KBM-7 (cell line): ENCODE data around the gene ZNF136.

Experiments
- DNase-seq: peaks from one replicate; pipeline ENCODE4 v3.0.0-alpha.2; 2015
- in situ Hi-C: fragments of 300-500 bp; cut with MboI; formaldehyde crosslinking; loops from 2 replicates; pipeline ENCODE4 v1.14.3; 2020; ENCODE audit warnings: low sequenced_read_pairs, low pct_unique_long_range_greater_than_20kb, mixed read lengths

The ZNF136 gene

DNA sequence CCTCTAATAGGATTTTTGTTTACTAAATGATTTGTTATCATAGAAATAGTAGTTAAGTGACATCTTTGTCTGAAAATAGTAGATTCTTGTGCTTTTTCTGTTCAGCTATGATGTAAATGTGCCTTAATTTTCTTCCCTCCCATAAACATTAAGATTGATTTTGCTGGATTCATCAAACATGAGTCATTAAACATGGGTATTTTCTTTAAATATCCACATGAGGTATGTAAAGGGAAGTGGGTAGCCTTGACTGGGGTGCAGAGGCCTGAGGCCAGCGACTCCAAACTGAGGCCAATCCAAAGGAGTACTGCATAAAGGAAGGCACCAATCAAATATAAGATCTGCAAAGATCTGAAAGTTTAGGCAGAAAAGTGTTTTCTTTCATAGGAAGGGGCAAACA, 3.7 kb downstream of the ZNF136 start:
- DNase-seq, result no peak
- in situ Hi-C loops, result no loop called here

DNA sequence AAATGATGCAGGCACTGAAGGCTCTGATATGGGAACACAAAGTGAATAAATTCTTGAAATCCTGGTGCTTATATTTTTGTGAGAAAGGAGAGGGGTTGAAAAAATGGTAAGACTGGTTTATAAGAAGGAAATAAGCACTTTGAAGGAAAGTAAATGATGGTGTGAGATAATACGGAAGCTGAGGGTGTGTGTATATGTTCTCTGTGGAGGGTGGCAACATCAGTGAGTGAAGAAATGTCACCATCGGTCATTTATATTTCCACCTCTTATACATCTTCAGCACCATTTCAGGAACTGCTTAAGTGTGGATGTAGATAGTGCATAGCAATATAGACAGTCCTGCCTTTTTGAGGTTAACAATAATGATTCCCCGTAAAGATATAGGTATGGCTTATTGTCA, 17.5 kb downstream of the ZNF136 start:
- DNase-seq, result no peak
- in situ Hi-C loops, result no loop called here

DNA sequence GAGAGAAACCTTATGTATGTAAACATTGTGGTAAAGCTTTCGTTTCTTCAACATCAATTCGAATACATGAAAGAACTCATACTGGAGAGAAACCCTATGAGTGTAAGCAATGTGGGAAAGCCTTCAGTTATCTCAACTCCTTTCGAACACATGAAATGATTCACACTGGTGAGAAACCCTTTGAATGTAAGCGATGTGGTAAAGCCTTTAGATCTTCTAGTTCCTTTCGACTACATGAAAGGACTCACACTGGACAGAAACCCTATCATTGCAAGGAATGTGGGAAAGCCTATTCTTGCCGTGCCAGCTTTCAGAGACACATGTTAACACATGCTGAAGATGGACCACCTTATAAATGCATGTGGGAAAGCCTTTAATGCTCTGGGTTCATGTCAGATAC, 24.7 kb downstream of the ZNF136 start:
- peak; percentile 31 for DNase-seq
- in situ Hi-C loops, result no loop called here

DNA sequence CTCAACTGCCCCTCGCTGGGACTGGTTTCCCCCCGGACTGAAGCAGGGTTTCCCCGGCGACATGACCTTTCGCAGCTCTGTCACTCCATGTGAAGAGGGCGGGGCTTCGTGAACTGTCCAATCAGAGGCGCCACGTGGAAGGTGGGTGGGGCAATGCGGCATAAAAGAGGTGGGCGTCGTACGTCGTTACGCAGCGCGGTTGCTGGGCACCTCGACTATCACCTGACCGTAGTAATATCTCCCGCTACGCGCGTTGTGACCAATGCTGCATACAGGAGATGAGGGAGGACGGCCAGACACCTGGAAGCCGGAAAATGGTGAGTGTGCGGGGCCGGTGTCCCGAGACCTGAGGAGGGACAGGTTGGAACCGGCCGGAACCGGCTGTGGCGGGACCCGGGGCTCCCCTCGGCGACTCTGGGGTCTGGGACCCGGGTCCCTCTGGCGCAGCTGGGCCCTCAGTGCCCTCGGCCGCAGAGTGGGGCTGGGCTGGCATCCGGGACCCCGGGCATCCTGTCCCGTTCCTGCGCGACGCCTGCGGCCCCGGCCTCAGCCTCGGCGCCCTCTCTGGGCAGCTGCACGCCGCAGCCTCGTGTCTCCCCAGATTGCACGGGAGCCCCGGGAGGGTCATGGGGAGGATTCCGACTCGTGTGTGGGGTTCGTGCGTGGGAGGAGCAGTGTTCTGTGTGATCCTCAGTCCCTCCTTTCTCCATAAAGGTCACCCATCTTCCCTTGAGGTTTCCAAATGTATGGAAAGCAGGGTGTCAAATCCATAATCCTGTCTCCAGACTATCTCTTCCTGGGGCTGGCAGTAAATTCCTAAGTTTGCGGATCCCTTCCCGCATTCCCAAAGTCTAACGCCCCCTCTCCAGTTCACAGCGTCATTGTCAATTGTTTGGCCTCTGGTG, 32.2 kb downstream of the ZNF136 start:
- no peak for DNase-seq
- in situ Hi-C loops, result no loop called here

DNA sequence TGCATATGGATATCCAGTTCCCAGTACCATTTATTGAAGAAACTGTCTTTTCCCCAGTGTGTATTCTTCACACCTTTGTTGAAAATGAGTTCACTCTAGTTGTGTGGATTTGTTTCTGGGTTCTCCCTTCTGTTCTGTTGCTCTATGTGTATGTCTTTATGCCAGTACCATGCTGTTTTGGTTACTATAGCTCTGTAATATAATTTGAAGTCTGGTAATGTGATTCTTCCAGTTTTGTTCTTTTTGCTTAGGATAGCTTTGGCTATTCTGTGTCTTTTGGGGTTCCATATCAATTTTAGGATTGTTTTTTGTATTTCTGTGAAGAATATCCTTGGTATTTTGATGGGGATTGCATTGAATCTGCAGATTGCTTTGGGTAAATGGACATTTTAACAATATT, 35.2 kb downstream of the ZNF136 start:
- in situ Hi-C loops, result no loop called here

DNA sequence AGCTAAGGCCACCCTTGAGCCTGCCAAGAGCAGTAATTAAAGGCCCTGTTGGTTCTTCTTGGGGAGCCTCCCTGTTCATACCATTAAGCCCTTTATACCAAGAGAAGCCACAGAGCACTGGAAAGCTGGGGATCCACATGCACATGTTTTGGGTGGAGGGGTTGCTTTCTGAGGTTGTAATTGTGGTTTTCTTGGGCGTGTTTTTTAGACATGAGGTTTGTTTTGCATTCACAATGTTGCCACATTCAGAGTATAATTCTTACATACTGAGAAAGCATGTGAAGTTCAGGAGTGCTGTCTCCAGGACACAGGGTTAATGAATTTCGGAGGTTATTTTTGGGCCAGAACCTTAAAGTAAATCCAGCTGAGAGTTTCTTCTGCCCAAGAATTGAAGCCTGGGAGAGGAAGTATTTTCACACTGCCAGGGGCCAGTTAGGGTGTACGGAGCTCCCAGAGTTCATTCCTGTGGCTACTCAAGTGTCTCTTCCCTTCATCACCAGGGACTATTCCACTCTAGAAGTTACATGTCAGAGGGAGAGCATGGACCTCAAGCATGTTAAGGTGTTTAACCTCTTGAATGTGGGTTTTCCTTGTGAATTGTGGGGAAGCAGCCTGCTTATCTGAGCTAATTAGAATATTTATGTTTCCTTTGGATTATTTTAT, 37.0 kb downstream of the ZNF136 start:
- DNase-seq, result no peak
- in situ Hi-C loops, result no loop called here

More for the DNA sequence above, 35.2 kb downstream of the ZNF136 start:
- no peak for DNase-seq

DNA sequence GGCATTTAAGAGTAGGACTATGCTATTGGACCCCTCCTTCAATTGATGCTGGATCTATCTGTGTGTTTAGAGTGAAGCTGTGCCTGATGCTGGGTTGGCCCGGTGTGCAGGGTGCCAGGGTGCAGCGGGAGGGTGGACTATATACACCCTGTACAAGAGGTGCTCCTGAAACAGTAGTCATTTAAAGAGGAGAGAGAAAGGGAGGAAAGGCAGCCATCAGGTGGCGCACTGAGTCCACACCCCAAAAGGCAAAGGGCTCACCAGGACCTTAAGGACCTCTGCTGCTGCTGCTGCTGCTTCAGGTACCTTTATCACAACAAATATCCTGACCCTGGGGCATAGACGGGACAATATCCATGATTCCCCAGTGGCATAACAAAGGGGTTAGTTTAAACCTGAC, 39.4 kb downstream of the ZNF136 start:
- in situ Hi-C loops, result no loop called here
- peak; percentile 29 for DNase-seq

DNA sequence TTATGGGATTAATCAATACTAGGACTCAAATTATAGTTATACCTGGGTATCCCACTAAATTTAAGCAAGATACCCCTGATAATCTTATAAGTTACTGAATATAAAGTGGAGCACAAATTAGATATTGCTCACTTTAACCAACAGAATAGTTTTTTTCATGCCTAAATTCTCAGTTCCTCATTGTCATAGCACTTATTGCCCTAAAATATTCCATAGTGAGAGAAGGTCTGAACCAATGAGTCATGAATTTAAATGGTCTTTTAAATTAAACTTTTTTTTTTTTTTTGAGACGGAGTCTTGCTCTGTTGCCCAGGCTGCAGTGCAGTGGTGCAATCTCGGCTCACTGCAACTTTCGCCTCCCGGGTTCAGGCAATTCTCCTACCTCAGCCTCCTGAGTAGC, 42.4 kb downstream of the ZNF136 start:
- DNase-seq, result no peak
- in situ Hi-C loops, result no loop called here

DNA sequence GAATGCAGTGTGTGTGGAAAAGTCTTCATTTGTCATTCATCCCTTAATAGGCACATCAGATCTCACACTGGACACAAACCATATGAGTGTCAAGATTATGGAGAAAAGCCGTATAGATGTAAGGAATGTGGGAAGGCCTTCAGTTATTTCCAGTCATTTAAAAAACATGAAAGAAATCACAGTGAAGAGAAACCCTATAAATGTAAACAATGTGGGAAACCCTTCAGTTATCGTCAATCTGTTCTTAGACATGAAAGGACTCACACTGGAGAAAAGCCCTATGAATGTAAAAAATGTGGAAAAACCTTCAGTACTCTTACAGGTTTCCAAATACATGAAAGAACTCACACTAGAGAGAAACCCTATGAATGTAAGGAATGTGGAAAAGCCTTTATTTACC, 45.3 kb downstream of the ZNF136 start:
- in situ Hi-C loops, result no loop called here
- no peak for DNase-seq

DNA sequence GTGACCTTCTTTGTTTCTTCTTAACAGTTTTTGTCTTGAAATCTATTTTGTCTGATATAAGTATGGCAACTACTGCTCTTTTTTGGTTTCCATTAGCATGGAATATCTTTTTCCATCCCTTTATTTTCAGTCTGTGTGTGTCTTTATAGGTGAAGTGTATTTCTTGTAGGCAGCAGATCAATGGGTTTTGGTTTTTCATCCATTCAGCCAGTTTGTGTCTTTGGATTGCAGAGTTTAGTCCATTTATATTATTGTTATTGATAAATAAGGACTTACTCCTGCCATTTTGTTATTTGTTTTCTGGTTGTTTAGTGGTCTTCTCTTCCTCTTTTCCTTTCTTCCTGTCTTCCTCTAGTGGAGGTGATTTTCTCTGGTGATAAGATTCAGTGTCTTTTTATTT, 54.4 kb downstream of the ZNF136 start:
- in situ Hi-C loops, result no loop called here
- DNase-seq, result no peak

DNA sequence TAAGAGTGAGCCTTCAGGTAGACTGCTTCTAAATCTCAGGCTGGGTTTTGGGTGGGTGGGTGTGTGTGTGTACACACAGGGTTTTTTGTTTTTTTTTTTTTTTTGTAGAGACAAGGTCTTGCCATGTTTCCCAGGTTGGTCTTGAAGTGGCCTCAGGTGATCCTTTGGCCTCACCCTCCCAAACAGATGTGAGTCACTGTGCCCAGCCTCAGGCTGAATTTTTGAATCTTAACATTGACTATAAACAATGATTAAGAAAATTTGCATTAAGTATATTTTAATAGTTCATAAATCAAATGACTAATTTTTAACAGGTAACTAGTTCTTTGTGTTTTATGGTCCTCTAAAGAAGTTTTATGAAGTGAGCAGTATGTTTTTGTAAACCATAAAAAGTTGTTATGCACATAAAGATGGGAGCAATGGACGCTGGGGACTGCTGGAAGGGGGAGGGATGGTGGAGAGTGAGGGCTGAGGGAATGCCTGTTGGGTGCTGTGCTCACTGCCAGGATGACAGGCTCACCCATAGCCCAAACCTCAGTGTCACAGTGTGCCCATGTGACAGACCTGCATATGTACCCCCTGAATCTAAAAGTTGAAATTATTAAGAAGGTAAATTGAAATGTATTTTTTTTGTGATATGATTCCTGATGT, 60.2 kb downstream of the ZNF136 start:
- no peak for DNase-seq

DNA sequence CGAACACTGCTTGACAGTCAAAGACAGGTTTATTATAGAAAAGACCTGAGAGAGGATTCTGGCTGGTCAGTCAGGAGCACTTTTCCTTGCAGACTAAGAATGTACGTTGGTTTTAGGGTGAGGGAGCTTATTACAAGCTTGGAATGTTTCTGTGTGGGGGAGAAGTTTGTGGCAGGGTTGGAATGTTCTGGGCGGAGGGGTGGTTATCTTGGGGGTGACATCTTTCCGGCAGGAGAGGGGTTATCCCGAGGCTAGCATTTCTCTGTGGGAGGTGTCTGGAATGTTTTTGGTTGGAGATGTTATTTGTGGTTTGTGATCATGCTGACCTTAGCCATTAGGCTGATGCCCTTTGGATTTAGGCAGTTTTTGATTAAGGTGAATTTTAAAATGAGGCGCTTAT, 61.8 kb downstream of the ZNF136 start:
- in situ Hi-C loops, result no loop called here
- no peak for DNase-seq

More for the DNA sequence above, 60.2 kb downstream of the ZNF136 start:
- in situ Hi-C loops, result no loop called here

DNA sequence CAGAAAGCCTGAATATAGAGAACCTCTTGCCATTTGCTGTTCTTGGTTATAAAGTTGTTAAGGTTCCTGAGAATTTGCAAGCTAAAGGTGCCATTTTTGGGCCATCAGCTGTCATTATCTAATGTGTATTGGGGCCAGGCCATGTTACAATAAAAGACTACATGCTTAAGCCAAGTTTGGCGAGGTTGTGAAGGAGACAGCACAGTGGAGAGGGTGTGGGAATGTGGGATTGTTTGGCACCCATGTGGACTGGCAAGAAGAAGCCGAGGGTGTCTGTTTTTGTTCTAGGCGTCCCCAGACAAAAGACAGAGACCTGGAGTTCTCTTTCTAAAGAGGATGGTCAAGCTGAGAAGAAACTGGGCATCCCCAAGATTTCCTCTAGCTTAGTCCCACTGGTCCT, 67.1 kb downstream of the ZNF136 start:
- DNase-seq, result no peak
- in situ Hi-C loops, result no loop called here

DNA sequence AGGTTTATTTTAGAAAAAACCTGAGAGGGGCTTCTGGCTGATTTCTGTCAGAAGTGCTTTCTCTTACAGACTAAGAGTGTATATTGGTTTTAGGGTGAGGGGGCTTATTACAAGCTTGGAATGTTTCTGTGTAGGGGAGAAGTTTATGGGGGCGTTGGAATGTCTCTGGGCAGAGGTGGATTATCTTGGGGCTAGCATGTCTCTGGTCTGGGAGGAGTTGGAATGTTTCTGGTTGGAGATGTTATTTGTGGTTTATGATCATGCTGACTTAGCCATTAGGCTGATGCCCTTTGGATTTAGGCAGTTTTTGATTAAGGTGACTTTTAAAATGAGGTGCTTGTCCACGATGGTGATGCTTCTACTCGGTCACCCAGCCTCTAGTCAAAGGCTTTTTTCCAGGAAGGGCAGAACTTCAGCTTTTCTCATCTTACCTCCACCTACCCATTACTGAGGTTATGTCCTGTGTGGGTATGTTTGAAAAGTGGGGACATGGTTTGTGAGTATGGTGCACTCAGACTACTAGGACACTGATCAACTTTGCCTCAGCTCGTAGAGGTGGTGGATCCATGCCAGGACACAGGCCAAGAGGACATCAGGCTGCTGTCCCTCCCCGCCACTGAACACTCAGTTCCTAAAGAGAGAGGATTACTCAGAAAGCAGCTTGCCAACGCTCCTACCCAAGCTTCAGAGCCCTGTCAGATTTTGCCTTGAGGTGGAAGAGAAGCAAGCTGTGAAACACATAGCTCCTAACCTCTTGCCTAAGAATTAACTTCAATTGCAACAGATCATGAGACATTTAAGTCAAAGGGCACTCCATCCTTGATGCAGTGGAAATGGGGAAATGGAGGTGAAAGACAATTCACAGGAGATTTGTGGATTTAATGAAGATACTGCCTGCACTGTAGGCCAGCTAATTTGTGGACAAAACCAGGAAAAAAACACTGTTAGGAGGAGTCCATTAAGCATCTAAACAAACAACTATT, 68.1 kb downstream of the ZNF136 start:
- DNase-seq, result no peak
- in situ Hi-C loops, result no loop called here

DNA sequence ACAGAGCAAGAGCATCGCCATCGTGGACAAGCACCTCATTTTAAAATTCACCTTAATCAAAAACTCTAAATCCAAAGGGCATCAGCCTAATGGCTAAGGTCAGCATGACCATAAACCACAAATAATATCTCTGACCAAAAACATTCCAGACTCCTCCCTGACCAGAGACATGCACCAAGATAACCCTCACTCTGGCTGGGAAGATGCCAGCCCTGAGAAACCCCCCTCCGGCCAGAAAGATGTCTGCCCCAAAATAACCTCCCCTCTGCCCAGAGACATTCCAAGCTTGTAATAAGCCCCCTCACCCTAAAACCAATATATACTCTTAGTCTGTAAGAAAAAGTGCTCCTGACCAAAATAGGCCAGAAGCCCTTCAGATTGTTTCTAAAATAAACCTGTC, 70.1 kb downstream of the ZNF136 start:
- no peak for DNase-seq
- in situ Hi-C loops, result no loop called here

DNA sequence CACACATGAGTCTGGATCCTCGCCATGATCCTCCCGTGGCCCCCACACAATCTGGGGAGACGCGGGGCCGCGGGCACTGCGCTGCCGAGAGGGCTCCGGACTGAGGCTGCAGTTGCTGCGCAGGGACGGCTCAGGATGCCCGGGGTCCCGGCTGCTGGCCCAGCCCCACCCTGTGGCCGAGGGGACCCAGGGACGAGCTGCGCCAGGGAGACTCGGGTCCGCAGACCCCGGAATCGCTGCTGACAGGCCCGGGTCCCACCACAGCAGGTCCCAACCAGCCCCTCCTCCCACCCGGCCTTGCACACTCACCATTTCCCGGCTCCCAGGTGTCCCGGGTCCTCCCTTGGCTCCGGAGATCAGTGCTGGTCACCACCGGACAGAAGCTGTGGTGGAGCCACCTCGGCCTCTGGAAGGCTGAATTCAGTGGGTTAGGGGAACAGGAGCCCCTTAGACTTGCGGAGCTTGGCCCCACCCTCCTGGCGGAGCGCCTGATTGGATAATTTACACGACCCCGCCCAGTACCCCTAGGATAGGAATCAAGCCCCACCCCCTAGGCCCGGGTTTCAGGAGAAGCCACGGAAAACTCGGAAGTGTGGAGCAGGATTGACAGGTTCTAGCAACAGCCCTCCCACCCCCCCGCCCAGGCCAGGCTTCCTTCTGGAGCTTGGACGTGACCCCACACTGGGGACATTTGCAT, 74.4 kb downstream of the ZNF136 start:
- DNase-seq, result no peak
- in situ Hi-C loops, result no loop called here
